Measurements from ENCODE around the gene MAB21L4.

Gene MAB21L4

DNA sequence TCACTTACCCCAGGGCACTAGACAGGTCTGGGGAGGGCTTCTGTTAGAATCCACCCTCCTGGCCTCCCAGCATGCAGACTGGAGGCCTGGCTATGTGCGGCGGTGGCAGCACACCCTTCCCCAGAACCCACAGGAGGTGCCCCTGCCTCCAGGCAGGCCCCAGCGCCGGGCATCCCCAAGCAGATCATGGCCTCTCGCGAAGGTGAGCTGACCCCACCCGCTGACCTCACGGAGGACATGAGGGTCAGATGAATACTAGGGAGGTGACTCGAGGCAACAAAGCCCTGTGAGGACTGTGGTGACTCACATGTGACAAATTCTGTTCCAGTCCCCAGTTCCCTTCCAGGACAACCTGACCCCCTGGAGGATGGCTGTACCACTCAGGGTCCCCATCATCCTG is 1.9 kb downstream of the MAB21L4 start:
- DNase-seq (ENCODE audit: low spot score), result no peak

- no peak for DNase-seq (ENCODE audit: low spot score)
Observed at GRCh38 chr2:240893363-240893844, 2.6 kb downstream of the MAB21L4 start.

DNA sequence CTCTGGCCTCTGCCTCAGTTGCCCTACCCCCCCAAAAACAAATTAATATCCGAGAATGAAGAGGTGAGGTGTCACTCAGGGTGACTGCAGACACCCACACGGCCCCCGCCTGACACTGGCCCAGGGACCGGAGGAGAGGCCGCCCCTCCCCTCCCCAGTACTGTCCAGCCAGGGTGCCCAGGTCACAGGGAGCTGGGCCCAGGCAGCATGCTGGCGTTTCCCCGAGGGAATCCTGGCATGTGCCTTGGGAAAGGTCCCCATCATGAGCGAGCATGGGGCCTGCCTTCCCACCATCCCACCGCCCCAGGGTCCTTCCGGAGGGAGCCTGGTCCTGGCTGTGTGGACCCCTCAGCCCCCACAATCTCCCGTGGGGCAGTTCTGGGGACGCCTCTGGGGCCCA is 3.0 kb downstream of the MAB21L4 start:
- no peak for DNase-seq (ENCODE audit: low spot score)

DNA sequence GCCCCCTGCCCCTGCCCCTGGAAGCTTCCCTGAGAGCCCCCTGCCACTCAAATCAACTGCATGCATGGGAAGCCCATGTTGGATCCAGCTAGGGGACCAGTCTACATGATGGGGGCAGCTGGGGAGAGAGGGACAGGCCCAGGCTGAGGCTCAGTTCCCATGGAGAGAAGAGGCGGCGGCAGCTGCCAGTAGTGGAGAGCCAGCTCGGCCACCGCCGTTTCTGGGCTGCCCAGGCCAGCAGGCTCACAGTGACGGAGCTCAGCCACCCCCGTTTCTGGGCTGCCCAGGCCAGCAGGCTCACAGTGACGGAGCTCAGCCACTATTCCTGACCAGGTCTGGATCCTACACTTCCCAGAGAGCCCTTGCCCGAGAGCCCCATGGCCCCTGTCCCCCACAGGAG is 3.6 kb downstream of the MAB21L4 start:
- DNase-seq (ENCODE audit: low spot score), result no peak

- no peak for DNase-seq (ENCODE audit: low spot score)
Observed at GRCh38 chr2:240891492-240892340, 4.2 kb downstream of the MAB21L4 start.

- DNase-seq (ENCODE audit: low spot score), result no peak
Observed at GRCh38 chr2:240890691-240891090, 5.3 kb downstream of the MAB21L4 start.

GRCh38 chr2:240889601-240890560 is 6.1 kb downstream of the MAB21L4 start:
- no peak for DNase-seq (ENCODE audit: low spot score)

DNA sequence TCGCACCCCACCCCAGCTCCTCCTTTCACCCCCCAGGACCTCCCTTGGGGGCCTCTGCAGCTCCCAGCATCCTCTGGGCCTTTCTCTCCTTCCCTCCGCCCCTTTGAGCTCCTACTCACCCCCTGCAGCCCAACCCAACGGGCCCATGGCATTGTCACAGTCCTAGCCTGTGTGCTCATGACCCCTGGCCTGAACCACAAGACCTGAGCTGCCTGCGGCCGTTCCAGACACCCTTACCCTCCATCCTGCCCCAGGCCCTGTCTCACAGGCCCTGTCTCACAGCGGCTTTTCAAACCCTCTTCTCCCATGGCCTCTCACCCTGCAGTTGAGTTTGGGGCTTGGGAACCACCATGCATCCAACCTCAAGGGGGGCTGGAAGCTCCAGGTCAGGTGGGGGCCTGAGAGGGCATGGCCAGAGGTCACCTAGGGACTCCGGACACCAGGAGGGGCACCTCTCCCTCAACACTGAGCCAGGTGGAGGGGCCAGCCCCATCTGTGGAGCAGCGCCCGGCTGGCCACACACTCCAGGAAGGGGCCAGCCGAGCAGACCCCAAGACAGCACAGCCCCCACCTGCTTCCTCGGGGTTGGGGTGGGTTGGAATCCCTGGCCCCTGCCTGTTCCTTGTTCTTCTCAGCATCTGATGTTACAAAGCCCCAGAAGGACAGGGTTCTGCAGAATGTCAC is 6.9 kb downstream of the MAB21L4 start:
- DNase-seq (ENCODE audit: low spot score), result no peak

DNA sequence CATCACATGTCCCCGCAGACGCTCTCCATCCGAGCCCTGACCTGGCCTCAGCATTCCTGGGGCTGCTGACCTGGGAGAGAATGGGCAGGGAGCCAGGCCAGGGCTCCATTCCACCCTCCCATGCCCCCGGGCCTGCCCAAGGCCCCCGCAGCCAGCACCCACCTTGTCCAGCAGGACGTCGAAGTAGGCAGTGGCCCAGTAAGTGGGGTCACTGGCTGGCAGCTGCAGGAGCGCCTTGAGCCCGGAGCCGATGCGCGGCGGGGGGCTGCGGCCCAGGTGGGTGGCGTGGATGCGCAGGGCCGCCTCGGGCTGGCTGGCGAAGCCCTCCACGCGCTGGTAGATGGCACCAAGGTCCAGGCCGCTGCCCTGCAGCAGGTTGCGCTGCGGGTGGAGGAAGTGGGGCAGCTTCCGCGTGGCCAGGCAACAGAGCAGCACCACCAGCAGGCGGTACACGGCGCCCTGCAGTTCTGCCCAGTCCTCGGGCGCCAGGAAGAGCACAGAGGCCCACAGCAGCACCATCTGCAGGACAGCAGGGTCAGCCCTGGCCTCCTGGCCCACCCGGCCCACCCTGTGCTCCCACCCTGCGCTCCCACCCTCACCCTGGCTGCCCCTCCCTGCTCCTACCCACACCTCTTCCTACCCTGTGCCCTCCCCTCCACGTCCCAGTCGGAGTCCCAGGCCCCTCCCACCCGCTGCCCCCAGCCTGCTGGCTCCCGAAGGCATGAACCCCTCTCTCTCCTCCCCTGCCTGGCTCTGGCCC is 7.6 kb downstream of the MAB21L4 start:
- DNase-seq (ENCODE audit: low spot score), result no peak

- DNase-seq (ENCODE audit: low spot score), result no peak
Observed at GRCh38 chr2:240887631-240888030, 8.3 kb downstream of the MAB21L4 start.

DNA sequence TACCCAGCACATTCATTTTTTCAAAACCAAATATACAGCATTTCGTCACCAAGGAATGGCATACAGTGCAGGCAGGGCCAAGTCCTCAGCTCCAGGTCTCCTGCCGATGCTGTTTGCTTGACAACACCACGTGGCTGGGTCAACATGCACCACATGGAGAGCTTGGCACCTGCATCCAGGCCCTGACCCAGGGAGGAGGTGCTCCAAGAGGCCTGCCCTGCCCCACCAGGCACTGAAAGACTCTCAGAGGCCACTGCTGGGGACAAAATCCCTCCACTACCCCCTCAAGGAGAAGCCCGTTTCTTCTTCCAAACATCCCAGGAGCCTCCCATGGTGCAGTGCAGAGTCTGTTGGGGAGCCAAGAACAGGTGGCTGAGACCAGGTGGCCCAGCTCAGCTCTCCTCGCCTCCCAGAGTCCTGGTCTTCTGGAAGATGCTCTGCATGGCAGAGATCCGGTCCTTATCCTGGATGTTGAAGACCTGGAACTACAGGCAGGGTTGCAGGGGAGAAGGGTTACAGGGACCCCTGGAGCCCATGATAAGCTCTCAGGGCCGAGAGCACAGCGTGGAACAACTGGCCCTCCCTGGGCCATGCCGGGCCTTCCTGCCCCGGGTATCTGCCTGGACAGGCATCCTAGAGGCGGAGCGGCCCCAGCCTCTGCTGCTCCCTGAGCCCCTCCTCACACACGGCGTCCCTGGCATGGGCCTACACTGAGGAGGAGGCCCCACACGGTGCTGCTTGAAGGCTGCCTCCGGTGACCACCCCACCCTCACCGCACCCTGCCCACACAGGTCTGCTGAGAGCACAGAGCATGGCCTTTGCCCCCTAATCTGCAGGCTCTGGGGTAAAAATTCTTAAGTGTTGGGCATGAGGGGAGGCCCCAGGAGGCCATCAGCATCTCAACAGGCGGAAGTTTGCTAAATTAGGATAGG is 9.0 kb downstream of the MAB21L4 start:
- DNase-seq (ENCODE audit: low spot score), result no peak

DNA sequence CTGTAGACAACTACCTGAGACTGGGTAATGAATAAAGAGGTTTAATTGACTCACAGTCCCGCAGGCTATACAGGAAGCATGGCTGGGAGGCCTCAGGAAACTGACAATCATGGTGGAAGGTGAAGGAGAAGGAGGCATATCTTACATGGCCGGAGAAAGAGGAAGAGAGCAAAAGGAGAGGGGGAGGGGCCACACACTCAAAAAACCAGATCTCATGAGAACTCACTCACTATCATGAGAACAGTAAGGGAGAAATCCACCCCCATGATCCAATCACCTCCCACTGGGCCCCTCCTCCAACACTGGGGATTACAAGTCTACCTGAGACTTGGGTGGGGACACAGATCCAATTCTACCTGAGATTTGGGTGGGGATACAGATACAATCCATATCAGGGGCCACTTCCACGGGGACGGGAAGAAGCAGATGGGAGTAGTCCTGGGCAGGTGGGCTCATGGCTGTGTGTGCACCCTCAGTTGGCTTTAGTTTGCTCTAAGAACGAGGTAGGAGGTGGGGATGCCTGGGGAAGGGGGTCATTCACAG is 9.9 kb downstream of the MAB21L4 start:
- DNase-seq (ENCODE audit: low spot score), result no peak

DNA sequence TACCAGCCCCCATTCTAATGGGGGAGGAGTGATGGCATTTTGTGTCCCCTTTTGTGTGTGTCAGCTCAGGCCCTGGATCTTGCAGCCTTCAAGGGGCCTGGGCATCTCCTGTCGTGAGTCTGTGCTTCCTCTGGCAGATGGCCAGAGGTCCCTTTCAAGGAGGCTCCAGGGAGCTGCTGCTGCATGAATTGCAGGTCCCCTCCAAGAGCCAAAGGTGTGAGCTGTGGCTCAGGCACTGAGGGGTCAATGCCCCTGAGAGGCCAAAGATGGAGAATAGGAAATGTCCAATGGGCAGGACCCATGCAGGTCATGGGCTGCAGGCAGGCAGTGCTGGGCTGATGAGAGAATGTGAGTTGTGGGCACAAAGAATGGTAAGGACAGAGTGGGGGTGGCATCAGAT is 10.4 kb downstream of the MAB21L4 start:
- DNase-seq (ENCODE audit: low spot score), result no peak

DNA sequence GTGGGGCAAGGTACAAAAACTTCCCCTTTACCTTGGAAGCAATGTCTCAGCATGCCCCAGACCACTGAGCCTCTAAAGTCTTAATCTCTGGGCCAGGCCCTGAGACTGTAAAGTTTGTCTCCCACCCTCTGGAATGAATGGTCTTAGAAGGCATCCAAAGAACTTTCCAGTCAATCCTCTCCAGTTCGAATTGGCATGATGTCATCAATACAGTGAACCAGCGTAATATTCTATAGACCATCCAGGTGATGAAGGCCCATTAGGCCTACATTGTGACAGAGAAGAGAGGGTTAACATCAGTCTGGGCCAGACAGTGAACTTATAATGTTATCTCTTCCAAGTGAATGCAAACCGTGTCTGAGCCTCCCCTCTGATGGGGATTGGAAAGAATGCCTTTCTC is 11.2 kb downstream of the MAB21L4 start:
- no peak for DNase-seq (ENCODE audit: low spot score)

- no peak for DNase-seq (ENCODE audit: low spot score)
Observed at GRCh38 chr2:240884221-240884620, 11.7 kb downstream of the MAB21L4 start.

- DNase-seq (ENCODE audit: low spot score), result no peak
Observed at GRCh38 chr2:240881913-240882312, 14.0 kb downstream of the MAB21L4 start.

DNA sequence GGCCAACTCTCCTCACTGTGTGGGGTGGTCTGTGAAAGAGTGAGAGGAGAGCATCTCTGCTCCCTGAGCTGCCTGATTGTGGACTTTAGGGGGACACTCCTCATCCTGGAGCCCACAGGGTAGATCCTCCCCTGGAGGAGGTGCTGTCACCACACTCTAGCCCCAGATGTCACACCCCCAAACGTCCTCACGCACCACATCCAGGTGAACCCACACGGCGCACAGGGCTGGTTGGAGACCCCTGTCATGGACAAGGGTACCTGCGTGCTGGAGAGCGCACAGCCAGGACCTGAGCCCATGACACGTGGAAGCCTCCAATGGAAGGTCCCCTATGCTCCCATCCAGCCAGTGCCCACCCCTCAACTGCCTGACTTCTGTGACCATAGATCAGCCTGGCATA is 16.9 kb downstream of the MAB21L4 start:
- no peak for DNase-seq (ENCODE audit: low spot score)

- no peak for DNase-seq (ENCODE audit: low spot score)
Observed at GRCh38 chr2:240878341-240878936, 17.5 kb downstream of the MAB21L4 start.

GRCh38 chr2:240877460-240878340 is 18.3 kb downstream of the MAB21L4 start:
- DNase-seq (ENCODE audit: low spot score), result no peak

Measured in left forelimb (tissue), 1 donor.